Stimulated activated CD8-positive, alpha-beta memory T cell treated with anti-CD3 and anti-CD28 coated beads, Interleukin-12 subunit alpha, Interleukin-12 subunit beta, amount 100 ng/mL, for 24 hours (primary cell): ENCODE results near the gene CYP27B1.

Experiments
- DNase-seq: peaks from one replicate; pipeline ENCODE4 v3.0.0-alpha.2; 2020; ENCODE audit errors: extremely low read depth

Gene CYP27B1

DNA sequence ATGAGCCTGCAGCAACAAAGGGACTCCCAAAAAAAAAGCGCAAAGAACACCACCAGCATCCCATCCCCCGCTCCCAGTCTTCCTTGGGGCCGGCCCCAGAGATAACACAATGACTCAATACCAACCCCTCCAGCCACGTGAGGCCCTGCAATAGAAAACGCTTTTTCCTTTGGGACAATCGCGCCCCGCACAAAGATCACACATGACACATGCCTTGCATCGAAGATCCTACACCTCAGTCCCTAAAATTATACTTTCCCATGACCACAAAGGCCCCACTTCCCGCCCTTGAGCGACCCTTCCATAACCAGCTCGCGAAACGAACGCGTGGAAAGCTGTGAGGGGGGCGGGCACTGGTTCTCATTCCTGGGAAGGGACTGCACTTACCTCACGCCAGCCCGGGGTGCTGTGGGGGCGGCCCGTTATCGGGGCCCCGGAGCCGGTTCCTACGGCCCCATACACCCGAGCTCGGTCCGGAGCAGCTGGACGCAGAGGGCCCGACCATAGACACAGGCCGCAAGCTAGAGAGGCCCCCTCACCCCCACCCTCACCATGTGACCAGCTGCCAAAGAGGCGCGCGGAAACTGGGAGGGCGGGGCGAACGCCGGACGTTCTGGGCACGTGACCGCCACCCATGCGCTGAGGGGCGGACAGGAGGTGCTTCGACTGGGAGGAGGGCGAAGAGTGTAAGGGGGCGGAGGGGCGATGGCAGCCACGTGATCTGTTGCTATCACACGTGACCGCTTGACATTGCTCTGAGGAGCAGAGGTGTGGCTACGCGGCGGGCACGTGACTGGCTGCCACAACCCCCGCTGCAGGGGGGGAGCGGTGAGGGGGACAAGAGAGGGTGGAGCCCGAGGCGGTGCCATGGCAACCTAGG lies 14.8 kb downstream of the CYP27B1 start, which contains the start of gene CDK4:
TSS of gene CDK4 (minus strand) at position 523 of the 880 bp plus-strand sequence. CDS start 593 bp downstream, outside the sequence.
- peak; percentile 98 for DNase-seq

DNA sequence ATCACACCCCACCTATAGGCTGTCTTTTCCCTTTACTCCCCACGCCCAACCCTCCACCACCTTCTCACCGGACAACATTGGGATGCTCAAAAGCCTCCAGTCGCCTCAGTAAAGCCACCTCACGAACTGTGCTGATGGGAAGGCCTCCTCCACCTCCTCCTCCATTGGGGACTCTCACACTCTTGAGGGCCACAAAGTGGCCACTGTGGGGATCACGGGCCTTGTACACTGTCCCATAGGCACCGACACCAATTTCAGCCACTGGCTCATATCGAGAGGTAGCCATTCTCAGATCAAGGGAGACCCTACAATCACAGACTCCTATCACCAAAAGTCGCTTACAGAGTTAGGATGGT lies 15.5 kb downstream of the CYP27B1 start:
- DNase-seq: no peak

DNA sequence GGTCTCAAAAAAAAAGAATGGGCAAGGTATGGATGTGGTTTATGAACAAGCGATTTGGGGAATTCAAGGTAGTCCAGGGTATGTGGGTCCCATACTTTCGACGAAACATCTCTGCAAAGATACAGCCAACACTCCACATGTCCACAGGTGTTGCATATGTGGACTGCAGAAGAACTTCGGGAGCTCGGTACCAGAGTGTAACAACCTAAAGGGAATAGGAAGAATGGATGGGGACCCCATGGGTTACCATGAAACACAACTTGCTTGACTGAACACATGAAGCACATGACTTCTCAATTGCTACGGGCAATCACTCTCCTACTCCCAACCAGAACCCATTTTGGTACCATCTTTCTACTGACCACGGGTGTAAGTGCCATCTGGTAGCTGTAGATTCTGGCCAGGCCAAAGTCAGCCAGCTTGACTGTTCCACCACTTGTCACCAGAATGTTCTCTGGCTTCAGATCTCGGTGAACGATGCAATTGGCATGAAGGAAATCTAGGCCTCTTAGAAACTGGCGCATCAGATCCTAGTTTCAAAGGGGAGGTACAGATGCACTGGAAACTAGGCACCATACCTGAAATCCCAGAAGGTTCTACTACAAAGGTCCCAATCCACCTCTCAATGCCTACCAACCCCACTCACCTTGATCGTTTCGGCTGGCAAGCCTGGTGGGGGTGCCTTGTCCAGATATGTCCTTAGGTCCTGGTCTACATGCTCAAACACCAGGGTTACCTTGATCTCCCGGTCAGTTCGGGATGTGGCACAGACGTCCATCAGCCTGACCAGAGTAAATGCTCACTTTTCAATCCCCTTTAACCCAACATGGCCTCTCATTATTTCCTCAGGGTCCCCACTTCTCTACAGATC lies 16.1 kb downstream of the CYP27B1 start:
- DNase-seq: no peak

DNA sequence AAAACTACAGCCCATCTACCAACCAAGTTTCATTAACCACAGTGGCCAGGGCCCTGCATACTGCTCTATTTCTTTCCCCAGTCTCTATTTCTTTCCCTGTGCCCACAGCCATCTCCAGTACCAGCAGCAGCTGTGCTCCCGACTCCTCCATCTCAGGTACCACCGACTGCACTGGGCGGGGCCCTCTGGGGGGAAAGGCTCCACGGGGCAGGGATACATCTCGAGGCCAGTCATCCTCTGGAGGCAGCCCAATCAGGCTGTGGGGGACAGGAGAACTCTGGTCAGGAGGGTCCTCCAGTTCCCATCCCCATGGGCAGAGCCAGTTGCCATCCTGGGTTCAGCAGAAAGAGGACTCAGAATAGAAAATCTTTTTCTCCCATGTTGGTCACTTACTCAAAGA lies 17.8 kb downstream of the CYP27B1 start:
- no peak for DNase-seq

DNA sequence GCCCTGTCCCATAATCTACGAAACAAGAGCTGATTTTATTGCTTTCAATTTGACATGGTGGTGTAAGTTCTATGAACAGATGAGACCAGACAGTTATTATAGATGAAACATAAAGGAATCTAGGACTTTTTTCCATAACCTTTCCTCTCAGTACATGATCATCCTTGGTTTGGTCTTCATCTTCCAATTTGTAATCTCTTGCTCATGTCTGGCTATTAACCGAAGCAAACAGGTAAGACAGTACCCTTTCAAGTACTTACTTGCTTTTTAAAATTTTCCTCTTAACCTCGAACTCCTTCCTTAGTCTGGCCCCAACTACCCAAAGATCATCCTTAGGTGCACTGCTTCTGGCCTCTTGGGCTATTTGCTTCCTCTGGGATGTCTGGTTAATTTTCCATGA lies 20.9 kb downstream of the CYP27B1 start:
- DNase-seq: no peak

DNA sequence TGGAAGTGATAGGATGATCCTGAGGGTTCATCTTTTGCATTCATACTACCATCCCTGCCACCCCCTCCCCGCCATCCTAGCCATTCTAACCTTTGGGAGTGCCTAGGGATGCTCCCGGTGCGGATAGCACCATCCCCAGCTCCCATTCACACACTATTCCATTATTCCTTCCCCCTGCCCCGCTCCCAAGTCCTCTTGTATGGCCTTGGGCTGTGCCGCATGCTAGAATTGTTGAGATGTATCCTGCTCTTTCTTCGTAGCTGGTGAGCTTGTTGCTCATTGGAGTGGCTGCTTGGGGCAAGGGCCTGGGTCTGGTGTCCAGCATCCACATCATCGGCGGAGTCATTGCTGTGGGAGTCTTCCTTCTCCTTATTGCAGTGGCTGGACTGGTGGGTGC lies 21.4 kb downstream of the CYP27B1 start:
- DNase-seq: no peak

DNA sequence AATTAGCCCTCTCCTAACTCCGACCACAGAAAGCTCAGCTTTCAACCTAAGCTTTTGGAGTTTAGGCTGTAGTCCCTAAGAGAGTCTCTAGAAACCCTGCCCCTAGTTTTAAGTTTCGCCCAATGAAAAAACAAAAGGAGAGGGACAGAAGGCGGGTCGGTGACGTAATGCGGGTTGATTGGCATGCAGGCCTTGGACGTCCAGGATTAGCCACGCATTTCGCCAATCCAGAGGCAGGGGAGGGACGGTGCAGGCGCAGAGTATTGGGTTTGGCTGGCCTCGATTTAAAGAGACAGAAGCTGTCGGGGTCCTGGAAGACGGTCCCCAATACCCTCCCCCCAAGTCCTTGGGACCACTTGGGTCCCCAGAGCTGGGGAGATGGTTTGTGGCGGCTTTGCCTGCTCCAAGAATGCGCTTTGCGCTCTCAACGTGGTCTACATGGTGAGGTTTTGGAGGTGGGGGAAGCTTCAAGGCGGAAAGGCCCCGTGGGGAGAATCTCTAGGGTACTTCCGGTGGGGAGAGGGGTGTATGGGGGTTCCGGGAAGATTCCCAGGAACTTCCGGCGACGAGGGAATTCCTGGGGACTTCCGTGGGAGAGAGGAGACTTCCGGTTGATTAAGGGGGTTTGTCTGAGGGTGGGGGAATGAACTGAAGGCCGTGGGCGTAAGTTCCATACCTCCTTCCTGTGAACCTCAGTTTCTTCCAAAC lies 21.9 kb downstream of the CYP27B1 start, which contains the start of gene TSPAN31:
TSS of gene TSPAN31 (plus strand) at position 263 of the 708 bp plus-strand sequence. CDS start at position 379, 116 bp downstream.
- peak; percentile 86 for DNase-seq

DNA sequence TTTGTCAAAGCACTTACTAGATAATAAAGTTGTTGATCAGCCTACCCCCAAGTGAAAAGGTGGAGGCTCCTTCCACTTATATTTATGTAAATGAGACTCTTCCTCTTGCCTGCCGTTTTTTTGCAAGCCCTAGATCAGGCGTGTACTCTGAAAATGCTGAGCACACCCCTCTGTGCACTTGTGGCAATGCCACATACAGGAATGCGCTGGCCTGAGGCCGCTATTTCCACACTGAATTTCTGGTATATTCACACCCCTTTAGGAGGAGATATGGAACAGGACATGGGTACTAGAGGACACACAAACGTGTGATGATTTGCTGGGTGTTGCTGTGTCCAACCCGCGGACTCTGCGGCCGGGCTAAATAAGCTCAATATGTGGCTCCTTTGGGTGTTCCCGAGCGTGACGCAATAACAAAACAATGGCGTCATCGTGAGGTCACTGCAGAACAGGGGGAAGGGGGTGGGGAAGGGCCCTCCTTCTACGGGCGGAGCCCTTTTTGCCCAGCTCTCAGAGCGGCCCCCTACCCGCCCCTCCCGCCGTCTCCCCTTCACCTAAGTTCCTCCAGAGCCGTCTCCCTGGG lies 22.6 kb downstream of the CYP27B1 start:
- DNase-seq: no peak

DNA sequence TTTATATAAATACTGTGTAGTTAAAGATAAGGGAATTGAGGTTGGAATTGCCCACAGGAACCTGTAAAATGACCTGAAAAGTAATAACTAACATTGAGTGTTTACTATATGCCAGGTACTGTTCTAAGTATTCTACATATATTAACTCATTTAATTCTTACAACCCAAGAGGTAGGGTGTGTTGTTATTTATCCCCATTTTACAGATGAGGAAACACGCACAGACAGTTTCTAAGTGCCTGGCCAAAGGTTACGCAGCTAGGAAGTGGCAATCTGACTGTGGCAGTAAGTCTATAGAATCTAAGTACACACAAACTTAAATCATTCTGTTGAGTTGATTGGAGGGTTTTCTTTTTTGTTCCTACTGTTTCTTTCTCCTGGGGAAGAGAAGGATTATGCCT lies 23.1 kb downstream of the CYP27B1 start:
- DNase-seq: no peak

DNA sequence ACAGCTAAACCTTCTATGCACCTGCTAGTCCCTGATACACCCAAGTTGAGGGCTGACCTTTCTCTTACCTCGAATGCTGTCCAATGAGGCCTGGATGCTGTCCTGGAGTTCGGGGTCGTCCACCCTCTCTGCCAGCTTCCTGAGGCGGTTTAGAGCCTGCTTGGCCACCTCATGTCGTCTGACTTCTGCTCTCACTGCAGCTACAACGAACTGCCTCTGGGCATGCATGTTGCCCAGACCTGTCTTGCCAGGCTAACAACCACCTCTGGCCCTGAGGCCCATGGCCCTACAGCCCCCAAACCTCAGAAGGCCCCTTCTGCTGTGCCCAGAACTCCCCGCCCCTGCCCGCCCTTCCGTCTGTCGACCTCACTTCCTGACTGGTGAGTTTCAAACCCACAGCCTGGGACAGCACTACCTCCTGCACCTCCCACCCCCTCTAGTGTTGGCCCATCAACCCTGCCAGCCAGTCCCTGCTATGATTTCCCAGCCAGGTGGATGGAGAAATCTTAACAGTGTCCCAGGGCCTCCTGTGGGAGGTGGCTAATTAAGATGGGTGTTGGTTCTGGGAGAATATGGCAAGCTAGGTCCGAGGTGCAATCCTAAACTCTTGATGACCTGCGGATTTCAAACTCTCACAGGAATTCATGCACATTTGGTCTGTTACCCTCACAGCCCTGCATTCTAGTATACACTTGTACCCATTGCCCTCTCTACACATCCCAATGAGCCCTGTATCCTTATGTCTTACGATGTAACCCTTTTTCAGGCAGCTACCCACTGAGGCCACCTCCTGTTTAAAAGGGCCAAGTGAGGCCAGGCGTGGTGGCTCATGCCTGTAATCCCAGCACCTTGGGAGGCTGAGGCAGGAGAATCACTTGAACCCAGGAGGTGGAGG lies 24.8 kb downstream of the CYP27B1 start:
- DNase-seq: no peak

DNA sequence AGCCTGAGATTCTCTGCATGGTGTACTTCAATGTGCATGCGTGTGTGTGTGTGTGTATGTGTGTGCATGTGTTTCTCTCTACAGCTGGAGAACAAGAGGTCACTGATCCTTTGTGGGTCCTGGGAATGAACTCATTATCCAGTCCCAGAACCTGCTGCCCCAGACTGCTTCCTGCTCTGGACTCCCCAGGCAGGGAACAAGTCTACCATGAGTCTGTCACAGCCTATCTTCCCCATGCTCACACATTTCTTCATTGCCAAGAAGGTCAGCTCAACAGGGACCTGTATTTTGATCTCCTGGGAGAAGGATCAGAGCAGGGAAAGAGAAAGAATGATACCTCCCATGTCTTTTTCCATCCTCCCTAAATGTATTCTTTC lies 25.5 kb downstream of the CYP27B1 start:
- DNase-seq: no peak

DNA sequence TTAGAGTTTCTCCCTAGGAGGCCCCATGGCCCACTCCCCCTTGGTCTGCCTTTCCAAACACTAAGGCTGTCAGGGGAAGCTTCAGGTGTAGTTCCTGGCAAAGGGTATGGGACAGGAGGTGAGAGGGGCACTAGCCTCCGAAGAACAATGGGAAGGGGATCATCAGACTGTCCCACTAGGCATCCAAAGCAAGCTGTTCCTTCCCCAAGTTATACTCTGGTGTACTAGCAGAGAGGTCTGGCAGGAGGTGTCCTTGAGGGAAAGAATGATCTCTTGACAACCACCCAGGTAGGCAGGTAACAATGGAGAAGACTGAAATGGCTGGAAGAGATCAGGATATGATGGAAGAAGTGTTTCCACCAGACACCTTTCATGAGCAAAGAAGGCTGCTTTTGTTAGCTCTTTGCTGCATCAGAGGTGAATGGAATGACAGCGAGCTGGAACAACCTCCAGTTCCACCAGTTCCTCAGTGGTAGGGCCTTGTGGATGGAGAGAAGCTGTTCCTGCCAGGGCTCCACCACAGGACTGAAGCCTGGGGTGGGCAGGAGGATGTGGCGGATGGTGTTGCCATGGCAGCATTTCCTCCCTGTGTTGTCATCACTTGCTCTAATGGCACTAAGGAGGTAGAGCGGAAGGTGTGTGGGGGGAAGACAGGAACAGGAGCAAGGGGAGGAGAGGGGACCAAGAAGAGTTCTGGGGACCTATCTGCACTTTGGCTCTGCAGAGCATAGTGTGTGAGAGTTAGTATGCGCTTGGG lies 26.0 kb downstream of the CYP27B1 start:
- DNase-seq: no peak

DNA sequence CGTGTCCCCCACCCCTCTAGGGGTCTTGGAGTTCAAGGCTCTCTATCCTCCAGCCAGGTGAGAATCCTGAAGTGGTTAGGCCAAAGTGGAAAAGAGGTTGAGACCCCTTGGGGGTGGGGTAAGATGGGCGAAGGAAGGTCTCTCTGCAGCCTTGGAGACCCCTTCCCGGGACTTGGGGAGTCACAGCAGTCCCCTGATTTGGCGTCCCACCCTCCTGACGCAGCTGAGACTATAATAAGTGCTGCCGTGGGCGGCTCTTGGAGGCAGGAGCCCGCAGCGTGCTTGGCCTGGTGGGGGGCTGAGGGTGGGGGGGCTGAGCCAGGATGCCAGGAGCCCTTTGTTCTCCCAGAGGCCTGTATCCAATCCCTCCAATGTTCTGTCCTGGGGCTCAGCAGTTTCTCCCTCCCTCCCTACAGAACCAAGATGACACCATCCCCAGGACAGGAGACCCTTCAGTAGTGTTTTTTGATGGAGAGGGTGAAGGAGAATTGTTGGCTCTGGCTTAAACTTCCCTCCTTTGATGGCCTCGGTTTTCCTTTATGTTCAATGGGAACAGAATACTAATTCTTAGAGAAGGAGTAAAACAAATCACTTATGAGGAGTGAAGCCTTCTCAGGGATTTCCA lies 26.9 kb downstream of the CYP27B1 start:
- no peak for DNase-seq

DNA sequence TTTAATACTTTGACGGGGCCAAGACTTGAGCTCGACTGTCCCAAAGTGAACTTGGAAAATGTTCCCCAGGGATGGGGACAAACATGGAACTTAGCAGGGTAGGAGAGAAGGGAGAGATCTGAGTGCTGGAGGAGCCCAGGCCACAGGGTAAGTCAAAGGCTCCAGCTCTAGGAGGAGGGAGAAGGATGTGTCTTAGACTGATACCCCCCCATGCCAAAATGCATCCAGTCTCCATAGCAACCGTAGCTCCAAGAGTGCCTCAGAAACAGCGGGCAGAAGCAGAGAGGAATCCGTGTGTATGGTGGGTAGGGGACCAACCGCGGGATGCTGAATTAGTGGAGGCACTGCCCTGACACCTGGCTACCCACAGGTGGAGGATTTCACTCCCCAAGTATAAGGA lies 27.5 kb downstream of the CYP27B1 start:
- no peak for DNase-seq

DNA sequence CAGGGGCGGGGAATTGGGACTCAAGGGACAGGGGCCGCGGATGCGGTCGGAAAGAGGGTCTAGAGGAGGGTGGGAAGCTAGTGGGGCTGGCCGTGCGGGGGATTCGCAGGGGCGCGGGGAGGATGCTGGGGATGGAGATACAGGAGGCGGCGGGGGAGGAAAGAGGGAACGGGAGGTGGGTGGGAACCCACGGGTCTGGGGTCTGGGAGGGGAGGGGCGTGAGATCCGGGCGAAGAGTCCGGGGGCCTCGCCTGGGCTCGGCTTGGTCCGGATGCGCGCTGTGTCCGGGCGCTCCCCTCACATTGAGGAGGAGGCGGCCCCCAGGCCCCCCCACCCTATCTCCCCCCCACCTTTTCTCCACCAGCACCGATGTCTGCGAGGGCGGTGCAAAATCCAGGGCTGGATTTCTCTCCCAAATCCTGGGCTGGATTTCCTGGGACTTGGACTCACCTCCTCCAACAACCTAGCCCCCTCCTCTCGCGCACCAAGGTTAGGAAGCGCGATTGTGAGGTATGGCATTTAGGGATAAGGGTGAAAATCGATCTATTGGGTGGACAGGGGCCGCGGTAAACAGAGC lies 28.1 kb downstream of the CYP27B1 start, which contains the start of gene AGAP2:
TSS of gene AGAP2 (minus strand) at position 82 of the 577 bp plus-strand sequence. CDS start 496 bp downstream, outside the sequence.
- DNase-seq: no peak

DNA sequence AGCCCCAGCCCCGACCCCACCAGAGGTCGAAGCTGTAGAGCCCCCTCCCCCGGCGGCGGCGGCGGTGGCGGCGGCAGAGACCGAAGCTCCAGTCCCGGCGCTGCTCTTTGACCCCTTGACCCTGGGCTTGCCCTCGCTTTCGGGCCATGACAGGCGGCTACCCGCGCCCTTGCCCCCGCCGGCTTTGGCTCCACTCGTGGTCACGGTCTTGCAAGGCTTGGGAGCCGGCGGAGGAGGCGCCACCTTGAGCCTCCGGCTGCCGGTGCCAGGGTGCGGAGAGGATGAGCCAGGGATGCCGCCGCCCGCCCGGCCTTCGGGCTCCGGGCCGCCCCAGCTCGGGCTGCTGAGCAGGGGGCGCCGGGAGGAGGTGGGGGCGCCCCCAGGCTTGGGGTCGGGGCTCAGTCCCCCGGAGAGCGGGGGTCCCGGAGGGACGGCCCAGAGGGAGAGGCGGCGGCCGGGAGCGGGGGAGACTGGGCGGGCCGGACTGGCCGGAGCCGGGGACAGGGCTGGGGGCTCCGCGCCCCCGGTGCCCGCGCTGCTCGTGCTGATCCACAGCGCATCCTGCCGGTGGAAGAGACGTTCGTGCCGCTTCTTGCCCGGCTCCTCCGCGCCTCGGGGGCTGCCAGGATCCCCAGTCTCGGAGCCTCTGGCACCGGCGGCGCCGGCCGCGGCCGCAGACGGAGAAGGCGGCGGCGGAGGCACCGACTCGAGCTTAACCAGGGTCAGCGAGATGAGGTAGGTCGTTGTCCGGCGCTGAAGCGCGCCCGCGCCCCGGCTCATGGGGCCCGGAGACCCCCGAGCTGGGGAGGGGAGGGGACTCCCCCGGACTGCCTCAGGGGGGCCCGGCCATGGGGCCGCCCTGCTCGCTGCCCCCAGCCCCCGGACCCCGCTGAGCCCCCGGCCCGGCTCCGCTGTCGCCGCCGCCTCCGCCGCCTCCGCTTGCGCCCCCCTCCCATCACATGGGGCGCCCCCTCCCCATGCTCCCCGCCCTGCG lies 29.1 kb downstream of the CYP27B1 start:
- DNase-seq: no peak

DNA sequence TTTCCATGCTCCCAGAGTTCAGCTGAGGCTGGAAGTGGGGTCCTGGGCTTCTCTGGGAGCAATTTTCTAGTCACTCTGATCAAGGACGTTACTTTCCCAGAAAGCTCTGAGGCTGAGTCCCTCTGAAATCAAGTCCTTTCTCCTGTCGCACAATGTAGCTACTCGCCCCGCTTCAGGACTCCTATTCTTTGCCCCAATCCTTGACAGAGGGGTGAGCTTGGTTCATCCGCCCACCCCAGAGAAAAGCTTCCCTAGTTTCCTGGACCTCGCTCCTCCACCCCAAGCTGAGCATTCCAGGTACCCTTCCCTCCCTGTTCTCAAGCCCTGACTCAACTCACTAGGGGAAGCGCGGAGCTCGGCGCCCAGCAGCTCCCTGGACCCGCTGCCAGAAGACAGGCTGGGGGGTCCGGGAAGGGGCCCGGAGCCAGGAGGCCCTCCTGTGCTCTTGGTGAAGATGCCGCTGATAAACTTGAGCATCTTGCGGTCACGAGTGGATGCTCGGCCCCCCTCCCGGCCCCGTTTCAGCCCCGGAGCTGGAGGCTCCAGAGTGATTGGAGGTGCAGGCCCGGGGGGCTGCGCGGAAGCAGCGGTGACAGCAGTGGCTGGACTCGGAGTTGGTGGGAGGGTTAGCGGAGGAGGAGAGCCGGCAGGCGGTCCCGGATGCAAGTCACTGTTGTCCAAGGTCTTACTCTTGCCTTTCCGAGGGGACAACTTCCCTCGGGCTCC lies 30.0 kb downstream of the CYP27B1 start:
- no peak for DNase-seq
